Measurements from ENCODE around the gene PTCH2.

PTCH2 gene, protein sequence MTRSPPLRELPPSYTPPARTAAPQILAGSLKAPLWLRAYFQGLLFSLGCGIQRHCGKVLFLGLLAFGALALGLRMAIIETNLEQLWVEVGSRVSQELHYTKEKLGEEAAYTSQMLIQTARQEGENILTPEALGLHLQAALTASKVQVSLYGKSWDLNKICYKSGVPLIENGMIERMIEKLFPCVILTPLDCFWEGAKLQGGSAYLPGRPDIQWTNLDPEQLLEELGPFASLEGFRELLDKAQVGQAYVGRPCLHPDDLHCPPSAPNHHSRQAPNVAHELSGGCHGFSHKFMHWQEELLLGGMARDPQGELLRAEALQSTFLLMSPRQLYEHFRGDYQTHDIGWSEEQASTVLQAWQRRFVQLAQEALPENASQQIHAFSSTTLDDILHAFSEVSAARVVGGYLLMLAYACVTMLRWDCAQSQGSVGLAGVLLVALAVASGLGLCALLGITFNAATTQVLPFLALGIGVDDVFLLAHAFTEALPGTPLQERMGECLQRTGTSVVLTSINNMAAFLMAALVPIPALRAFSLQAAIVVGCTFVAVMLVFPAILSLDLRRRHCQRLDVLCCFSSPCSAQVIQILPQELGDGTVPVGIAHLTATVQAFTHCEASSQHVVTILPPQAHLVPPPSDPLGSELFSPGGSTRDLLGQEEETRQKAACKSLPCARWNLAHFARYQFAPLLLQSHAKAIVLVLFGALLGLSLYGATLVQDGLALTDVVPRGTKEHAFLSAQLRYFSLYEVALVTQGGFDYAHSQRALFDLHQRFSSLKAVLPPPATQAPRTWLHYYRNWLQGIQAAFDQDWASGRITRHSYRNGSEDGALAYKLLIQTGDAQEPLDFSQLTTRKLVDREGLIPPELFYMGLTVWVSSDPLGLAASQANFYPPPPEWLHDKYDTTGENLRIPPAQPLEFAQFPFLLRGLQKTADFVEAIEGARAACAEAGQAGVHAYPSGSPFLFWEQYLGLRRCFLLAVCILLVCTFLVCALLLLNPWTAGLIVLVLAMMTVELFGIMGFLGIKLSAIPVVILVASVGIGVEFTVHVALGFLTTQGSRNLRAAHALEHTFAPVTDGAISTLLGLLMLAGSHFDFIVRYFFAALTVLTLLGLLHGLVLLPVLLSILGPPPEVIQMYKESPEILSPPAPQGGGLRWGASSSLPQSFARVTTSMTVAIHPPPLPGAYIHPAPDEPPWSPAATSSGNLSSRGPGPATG

DNA sequence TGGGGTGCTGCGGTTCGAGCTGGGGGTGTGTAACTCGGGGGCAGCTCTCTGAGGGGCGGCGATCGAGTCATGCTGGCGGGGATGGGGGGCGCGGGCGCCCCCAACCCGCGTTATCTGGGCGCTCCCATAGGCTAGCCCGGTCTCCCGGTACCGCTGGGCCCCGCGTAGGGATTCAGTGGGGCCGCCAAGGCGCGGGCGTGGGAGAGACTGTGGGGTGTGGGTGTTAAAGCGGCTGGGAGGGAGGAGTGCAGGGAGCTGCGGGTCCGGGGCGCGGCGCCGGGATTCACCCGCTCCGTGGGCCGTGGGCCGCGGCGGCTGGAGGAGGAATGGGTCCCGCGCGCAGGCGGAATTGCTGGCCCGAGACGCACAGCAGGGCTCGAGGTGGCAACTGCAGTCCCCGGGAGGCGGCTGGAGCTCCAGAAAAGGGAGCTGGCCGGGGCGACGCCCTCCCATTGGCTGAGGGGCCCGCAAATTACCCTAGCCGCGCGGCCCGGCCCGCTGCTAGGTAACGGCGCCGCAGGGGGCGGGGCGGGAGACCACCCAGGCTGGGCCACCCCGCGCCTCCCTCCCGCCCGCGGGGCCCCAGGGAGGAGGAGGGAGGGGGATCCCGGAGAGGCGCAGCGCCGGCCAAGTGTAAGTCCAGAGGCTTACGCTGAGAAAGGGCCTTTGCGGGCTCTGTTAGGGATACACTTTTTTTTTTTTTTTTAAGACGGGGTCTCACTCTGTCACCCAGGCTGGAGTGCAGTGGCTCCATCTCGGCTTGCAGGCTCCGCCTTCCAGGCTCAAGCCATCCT, at the start of gene PTCH2:
TSS of gene PTCH2 (minus strand) at position 392 of the 794 bp plus-strand sequence. CDS start at position 71, 321 bp downstream.
- peak; percentile 15 for DNase-seq

DNA sequence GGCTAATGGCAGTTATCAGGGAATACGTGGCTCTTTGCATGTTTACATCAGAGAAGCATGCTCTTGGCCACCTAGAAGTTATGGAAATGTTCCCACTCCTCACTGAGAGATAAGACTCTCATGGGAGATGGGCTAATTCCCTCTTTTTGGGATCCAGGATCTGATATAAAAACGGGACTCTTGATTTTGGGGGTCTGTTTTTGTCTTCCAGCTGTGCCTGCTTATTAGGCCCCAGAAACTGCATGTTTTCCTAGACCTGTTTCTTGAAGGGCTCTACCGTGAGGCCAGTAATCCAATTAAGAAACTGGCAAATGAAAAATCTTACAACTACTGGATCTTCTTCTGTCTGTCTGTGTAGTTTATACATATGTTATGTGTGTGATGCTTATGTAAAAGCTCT, 47.0 kb upstream of the PTCH2 start:
- DNase-seq = no peak

DNA sequence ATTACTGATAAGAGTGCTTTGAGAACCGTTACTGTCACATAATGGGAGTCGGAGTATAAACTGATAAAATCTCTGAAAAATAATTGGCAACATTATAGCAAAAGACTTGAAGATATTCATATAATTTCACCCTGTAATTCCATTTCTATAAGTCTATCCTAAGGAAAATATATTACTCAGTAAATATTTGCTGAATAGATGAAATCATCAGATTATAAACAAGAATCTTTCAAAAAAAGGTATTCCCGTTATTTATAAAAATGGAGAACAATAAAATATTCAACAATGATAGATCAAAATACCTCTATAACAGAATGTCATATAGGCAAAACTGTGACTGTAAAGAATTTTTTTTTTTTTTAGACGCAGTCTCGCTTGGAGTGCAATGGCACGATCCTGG, 42.4 kb upstream of the PTCH2 start:
- DNase-seq = no peak

DNA sequence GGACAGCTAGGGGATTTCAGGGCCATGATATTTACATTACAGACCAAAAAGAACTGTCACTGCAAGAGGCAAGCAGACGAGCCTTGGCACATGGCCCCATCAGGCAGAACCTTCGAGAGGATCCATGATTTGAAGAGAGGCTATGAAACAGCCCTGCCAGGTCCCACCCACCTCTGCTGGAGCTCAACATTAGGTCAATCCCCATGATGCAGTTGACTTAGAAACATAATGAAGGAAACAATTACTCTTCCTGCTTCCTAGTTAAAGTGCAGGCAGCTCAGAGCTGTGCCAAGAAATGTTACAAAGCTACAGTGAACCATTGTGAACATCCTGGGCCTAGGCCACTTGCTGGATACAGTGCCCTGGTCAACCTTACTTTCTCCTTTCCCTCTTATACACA, 41.7 kb upstream of the PTCH2 start:
- DNase-seq = no peak

DNA sequence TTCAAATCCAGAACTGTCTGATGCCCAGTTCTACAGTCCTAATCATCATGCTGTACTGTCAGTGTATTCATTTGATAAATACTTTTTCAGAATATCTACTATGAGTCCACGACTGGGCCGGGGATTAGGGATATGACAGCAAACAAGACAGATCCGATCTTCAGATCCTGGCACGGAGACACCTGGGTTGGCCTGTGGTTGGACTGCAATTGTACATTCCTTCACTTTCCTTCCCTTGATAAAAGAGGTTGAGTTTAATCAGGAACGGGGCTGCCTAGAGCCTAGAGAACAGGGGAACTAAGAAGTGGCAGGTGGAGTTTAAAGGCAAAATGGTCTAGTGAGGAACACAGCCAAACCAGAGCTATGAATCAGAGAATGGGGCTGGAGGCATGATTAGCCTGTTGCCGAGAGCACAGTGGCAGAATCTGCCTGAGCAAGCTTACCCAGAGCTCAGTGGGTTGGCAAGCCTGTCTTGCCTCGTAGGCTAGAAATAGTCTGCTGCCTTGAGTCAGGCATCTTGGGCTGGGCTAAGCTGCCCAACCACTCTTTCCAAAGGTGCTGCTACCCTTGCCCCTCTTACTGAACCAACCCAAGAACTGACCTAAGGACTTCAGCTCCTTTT, 38.1 kb upstream of the PTCH2 start:
- DNase-seq = no peak

DNA sequence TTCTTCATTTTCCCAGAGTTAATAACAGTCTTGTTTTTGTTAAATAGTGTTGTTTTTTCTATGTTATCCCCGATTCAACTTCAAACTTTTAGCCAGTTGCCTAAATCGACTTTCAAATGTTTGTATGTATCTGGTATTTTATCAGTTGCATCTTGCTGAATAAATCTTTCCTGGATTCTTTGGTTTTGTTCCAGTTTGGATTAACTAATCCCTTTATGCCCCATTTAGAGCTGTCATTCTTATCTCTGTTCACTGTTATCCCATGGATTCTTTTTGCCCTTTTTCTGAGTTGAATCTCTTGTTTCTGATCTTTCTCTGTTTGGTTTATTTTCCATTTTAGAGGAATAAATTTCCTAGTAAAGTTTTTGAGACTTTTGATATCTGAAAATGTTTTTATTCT, 31.1 kb upstream of the PTCH2 start:
- DNase-seq = no peak

DNA sequence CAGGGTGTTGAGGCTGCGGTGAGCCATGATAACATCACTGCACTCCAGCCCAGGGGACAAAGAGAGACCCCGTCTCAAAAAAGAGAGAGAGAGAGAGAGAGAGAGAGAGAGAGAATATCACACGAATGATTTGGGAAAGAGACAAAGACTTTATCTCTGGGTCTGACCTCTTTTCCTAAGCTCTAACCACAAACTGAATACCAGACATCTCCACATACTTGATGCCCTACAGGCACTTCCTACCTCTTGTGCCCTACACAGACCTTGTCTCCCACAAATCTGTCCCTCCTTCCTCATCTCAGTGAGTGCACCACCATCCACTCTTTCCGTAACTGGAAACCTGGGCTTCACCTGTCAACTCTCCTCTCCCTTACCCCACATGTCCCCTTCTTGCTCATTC, 27.0 kb upstream of the PTCH2 start:
- no peak for DNase-seq

DNA sequence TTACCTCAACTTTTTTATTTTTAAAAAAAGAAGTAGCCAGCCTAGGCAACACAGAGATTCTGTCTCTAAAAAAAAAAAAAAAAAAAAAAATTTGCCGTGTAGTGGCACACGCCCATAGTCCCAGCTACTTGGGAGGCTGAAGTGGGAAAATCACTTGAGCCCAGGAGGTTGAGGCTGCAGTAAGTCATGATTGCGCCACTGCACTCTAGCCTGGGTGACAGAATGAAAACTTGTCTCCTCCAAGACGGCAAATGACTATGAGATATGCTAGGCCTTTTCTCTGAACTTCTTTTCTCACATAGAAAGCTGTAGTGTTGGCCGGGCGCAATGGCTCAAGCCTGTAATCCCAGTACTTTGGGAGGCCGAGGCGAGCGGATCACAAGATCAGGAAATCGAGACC, 24.7 kb upstream of the PTCH2 start:
- no peak for DNase-seq

DNA sequence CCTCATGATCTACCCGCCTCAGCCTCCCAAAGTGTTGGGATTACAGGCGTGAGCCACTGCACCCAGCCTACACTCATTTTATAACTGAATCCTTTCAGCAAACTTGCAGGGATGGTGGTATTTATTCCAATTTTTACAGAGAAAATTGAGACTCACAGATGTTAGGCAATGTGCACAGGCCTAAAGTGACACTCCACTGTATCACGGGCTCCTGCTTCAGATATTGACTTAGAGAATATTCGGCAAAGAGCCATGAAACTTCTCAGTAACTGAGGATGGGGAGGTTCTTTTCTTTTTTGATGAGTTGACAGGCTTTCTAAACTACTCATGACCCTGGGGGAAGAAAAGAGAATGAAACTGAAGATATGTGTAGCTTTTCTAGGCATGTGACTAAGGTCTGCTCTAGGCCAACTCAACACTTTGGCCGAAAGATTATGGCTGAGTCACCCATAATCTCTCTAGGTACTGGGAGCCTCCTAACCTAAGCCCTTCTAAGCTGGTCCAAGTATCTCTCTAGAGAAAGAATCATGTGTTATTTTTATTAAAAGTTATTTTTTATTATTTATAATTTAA, 19.9 kb upstream of the PTCH2 start:
- no peak for DNase-seq

DNA sequence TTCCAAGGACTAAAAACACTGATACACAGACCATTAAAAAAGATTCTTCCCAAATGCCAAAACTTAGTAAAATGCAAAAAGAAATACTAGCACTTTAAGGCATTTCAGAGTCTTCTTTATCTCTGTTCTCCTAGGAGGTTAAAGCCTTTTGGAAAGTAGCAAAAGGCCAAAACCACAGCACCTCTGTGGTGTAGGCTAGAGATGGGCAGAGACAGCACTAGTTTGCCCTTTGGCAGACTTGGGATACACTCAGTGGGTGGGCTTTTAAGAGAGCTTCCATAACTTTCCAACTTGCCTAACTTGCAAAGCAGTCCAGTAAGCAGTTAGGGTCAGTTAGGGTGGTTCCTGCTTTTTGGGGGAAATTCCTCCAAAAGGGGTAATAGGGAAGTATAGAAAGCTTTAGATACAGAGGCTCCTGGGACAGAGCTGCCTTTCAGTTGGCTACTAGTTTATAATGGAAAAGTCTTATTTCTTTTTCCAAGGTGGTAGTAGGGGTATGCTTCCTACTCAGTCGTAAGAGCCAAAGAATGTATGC, 17.9 kb upstream of the PTCH2 start:
- DNase-seq = no peak

DNA sequence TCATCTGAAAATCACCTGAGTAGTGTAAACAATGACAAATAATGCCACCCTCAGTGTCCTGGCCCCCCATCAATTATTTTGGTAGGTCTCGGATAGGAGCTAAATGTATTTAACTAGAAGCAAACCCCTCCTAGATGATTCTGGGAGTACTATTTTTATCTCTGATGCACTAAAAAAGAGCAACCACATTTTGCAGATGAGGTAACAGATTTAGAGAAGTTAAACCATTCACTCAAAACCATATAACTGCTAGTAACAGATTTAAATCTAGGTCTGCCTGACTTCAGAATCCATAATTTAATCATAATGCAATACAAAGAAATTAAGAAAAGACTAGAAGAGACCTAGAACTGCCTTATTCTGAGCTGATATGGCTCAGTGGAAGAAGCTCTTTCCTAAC, 17.3 kb upstream of the PTCH2 start:
- DNase-seq = no peak

DNA sequence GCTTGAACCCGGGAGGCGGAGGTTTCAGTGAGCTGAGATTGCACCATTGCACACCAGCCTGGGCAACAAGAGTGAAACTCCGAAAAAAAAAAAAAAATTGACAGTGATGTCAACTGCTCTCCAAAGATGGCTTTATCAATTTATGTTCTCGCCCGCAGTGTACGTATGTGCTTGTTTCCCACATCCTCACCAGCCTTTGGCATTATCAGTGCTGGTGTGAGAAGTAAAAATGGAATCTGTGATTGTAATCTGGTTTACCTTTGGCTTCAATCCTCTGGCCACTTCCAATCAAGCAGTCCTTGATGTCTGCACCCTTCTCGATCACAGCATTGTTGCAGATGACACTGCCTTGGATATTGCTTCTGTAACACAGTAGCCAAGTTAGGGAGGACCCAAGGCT, 14.4 kb upstream of the PTCH2 start:
- no peak for DNase-seq

DNA sequence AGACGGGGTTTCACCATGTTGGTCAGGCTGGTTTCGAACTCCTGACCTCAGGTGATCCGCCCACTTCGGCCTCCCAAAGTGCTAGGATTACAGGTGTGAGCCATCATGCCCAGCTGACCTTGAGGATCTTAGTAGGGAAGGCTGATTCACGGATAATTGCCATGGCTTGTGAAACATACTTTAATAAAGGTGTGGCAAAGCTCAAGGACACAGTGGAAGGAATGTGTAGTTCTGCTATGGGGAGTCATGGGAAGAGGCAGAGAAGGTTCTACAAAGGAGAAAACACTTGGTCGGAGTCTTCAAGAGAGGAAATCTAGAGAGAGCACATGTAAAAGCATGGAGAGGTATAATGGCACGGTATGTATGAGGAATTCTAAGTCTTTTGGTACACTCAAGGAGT, 12.7 kb upstream of the PTCH2 start:
- DNase-seq = no peak

DNA sequence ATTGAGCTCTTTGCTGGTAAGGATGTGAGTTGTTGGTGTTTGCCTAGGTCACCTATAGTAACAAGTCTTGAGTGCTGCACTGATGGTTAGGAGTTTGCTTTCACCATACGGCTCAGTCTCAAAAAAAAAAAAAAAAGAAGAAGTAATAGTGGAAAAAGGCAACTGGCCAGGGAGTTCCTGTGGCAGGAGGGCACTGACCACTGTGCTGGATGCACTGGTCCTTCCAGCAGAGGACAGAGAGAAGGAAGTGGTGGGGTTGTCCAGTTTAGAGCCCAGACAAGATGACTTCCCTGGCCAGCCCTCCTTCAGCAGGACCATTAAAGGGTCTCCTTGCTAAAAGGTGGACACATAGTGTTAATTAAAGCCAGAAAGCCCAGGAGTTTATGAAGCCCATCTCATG, 11.9 kb upstream of the PTCH2 start:
- no peak for DNase-seq

DNA sequence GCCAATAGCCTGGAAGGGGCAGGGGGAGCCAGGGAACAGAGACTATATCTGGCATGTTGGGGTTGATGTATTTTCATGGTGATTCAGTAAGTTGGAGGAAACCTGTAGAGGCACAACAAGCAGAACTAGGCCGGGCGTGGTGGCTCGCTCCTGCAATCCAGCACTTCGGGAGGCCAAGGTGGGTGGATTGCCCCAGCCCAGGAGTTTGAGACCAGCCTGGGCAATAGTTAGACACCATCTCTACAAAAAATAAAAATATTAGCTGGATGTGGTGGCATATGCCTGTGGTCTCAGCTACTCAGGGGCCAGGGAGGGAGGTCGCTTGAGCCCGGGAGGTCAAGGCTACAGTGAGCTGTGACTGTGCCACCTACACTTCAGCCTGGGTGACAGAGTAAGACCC, 10.1 kb upstream of the PTCH2 start:
- no peak for DNase-seq

DNA sequence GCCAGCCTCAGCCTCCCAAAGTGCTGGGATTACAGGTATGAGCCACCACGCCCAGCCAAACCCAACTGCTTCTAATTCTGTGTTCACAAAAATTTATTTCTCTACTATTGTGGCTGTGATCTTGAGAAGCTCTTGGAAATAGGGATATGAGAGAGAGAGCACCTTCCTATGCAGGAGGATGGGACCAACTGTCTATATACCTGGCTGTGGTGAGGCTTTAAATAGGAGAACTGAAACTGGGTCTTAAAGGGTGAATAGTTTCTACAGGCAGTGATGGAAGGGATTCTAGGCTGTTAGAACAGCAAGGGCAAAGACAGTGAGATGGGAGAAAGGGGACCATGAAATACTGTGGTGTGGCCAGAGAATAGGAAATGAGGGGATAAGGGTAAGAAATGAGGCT, 8.3 kb upstream of the PTCH2 start:
- DNase-seq = no peak

DNA sequence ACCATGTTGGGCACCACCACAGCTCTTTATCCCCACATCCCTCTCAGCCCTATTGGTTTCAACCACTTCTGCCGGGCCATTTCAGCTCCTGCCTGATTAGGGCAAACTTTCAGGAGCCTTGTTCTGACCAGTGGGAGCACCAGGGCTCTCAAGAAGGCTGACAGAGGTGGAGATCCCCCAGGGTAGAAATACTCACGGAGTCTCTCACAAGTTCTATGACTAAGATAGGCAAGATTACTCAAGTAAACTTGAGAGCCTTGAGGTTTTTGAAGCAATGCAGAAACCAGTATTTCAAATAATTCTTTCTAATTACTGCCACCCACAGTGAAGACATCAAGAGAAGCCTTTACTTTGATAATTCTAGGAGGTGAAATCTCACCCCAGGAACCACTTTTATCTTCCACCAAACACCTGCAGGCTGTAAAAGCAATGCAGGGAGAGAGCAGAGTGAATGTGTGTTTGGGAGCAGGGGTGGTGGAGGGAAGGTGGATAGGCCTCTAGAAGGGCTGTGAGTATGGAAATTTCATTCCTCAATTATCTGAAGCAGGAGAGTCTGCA, 6.6 kb upstream of the PTCH2 start:
- DNase-seq = no peak

DNA sequence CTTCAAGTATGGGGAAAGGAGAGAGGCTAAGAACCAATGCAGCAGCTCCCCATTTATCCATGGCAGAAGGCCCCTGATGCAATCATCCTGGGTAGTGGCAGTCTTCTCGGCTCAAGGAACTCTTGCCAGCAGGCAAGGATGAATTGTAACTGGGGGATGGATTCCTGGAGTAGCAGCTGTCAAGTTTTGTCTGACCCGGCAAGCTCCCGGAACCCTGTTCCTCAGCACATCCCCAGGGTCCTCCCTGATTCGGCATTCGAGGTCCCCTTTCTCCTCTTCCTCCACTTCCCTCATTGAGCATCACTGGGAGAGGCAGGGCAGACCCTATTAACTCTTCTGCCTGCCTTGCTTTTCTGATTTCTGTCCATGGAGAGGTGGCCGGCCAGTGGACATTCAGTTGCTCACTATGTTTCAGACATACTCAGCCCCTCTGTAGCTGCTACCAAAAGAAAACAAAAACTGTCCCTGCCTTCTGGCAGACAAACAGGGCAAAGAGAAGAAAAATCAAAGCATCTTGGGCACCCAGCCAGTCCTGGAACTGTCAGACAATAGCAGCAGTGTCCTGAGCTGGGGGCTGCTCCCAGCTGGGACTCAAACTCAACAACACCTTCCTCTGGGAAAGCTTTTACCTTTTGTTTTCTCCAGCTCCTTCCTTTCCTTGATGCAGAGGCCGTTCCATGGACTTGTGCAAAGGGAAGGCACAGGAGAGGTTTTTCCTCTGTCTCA, 5.6 kb upstream of the PTCH2 start:
- no peak for DNase-seq

DNA sequence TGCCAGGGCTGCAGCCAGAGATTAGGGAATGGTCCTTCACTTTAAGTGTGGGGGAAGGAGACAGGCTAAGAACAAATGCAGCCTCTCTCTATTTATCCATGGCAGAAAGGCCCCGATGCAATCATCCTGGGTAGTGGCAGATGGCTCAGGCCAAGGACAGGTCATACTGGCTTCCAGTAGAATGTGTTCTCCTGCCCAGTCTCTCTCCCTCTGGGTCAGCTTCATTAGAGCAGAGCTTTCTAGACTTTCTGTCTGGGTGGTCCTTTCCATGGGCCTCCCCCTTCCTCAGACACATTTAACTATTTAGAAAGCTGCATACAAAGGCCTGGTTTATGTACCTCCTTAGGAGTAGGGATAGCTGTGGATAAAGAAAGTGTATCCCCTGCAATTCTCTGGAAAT, 4.8 kb upstream of the PTCH2 start:
- DNase-seq = no peak

DNA sequence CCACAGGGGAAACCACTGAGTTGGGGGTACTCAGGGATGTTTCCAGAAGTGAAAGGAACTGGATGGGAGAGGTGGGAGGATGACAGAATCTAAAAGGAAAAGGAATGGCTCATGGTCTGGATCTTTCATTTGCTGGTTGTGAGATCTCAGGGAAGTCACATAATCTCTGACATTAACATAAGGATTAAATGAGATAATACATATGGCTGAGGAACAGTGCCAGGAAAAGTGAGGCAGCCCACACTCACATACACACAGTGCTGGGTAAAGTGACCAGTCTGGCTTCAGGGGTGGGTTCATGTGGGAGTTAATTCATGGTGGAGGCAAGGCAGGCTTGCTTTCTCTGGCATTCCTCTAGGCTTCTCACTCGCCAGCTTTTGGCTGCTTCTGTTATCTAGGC, 3.9 kb upstream of the PTCH2 start:
- no peak for DNase-seq

DNA sequence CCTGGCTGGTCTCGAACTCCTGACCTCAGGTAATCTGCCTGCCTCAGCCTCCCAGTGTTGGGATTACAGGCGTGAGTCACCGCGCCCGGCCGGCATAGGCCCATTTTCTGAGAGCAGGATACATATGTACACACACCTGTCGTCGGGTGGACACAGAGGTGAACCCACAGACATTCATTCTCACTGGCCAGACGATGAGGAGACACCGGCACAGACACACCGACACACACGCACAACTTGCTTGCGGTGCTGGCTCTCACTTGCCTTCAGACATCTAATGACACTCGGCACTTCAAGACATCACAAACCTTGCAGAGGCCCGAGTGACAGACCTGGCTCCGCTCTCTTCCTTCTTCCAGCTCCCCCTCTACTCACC, 579 bp downstream of the PTCH2 start:
- DNase-seq = no peak
